Skeletal muscle satellite cell (primary cell): ENCODE results near the gene MAPK13.

Source experiments
- H3K27me3 ChIP-seq: 2 replicates; pipeline ENCODE4 v1.7.0; 2013; ENCODE audit warnings: low read length; ENCODE audit not compliant: control insufficient read depth, insufficient read depth
- H3K36me3 ChIP-seq: 2 replicates; pipeline ENCODE4 v1.7.0; 2013; ENCODE audit warnings: mild to moderate bottlenecking, control low read depth, low read length; ENCODE audit not compliant: insufficient read depth
- H3K4me1 ChIP-seq: 2 replicates; pipeline ENCODE4 v1.7.0; 2013; ENCODE audit warnings: low read length; ENCODE audit not compliant: control insufficient read depth, insufficient read depth
- H3K4me2 ChIP-seq: 2 replicates; pipeline ENCODE4 v1.7.0; 2013; ENCODE audit warnings: mild to moderate bottlenecking, low read length
- H3K4me3 ChIP-seq: 2 replicates; pipeline ENCODE4 v1.7.0; 2013; ENCODE audit warnings: low read length
- H3K9ac ChIP-seq: 2 replicates; pipeline ENCODE4 v1.7.0; 2013; ENCODE audit warnings: mild to moderate bottlenecking, low read depth, low read length, moderate library complexity
- H3K9me3 ChIP-seq: replicated peaks from 2 replicates; pipeline ENCODE4 v1.7.0; 2013; ENCODE audit warnings: mild to moderate bottlenecking, control low read depth, low read length

Gene MAPK13

GRCh38 chr6:36169023-36170007, 39.0 kb downstream of the MAPK13 start:
- peaks cover 7% of the 10 kb centered on the region for H3K27me3 ChIP-seq
- no peak overlapping the region for H3K9ac ChIP-seq
- no peak overlapping the region for H3K4me3 ChIP-seq
- H3K9me3 ChIP-seq = no peaks in the 10 kb centered on the region
- no peak overlapping the region for H3K4me2 ChIP-seq
- no peaks in the 10 kb centered on the region for H3K4me1 ChIP-seq
- no peaks in the 10 kb centered on the region for H3K36me3 ChIP-seq

- H3K9me3 ChIP-seq = no peaks in the 10 kb centered on the region
These were observed 40.4 kb downstream of the MAPK13 start for GRCh38 chr6:36170704-36171103.

GRCh38 chr6:36171573-36171972, 41.3 kb downstream of the MAPK13 start:
- Histone ChIP-seq H3K36me3 (no peaks in the 10 kb centered on the region), H3K4me3 (no peak overlapping the region), H3K9me3 (no peaks in the 10 kb centered on the region), H3K4me2 (no peak overlapping the region), H3K4me1 (no peaks in the 10 kb centered on the region), H3K9ac (no peak overlapping the region), H3K27me3 (no peaks in the 10 kb centered on the region)

More at GRCh38 chr6:36170704-36171103, 40.4 kb downstream of the MAPK13 start:
- Histone ChIP-seq H3K4me1 (no peaks in the 10 kb centered on the region), H3K9ac (no peak overlapping the region), H3K36me3 (no peaks in the 10 kb centered on the region), H3K4me2 (no peak overlapping the region), H3K27me3 (no peaks in the 10 kb centered on the region), H3K4me3 (no peak overlapping the region)

GRCh38 chr6:36177166-36177565, 46.9 kb downstream of the MAPK13 start:
- H3K9me3 ChIP-seq = no peaks in the 10 kb centered on the region

GRCh38 chr6:36178544-36178943, 48.2 kb downstream of the MAPK13 start:
- no peak overlapping the region for H3K4me3 ChIP-seq
- H3K4me2 ChIP-seq = no peak overlapping the region
- H3K27me3 ChIP-seq = peaks cover 13% of the 10 kb centered on the region
- H3K9ac ChIP-seq = no peak overlapping the region
- H3K36me3 ChIP-seq = no peaks in the 10 kb centered on the region
- no peaks in the 10 kb centered on the region for H3K4me1 ChIP-seq
- no peaks in the 10 kb centered on the region for H3K9me3 ChIP-seq

More at GRCh38 chr6:36177166-36177565, 46.9 kb downstream of the MAPK13 start:
- Histone ChIP-seq H3K9ac (no peak overlapping the region), H3K4me3 (no peak overlapping the region), H3K4me1 (no peaks in the 10 kb centered on the region), H3K36me3 (no peaks in the 10 kb centered on the region), H3K4me2 (no peak overlapping the region), H3K27me3 (peaks cover 9% of the 10 kb centered on the region)

- H3K9me3 ChIP-seq = no peaks in the 10 kb centered on the region
- no peak overlapping the region for H3K4me2 ChIP-seq
- no peaks in the 10 kb centered on the region for H3K36me3 ChIP-seq
- H3K4me1 ChIP-seq = no peaks in the 10 kb centered on the region
- peaks cover 13% of the 10 kb centered on the region for H3K27me3 ChIP-seq
- no peak overlapping the region for H3K9ac ChIP-seq
- H3K4me3 ChIP-seq = no peak overlapping the region
These were observed 49.8 kb downstream of the MAPK13 start for GRCh38 chr6:36180126-36180525.

GRCh38 chr6:36184311-36184710, 54.0 kb downstream of the MAPK13 start:
- Histone ChIP-seq H3K4me3 (no peak overlapping the region), H3K4me1 (no peaks in the 10 kb centered on the region), H3K4me2 (no peak overlapping the region), H3K36me3 (no peaks in the 10 kb centered on the region), H3K9me3 (no peaks in the 10 kb centered on the region), H3K27me3 (peaks cover 13% of the 10 kb centered on the region), H3K9ac (no peak overlapping the region)

- H3K27me3 ChIP-seq = peaks cover 5% of the 10 kb centered on the region
- H3K4me3 ChIP-seq = no peak overlapping the region
- no peaks in the 10 kb centered on the region for H3K9me3 ChIP-seq
- H3K9ac ChIP-seq = no peak overlapping the region
- no peak overlapping the region for H3K4me2 ChIP-seq
- no peaks in the 10 kb centered on the region for H3K4me1 ChIP-seq
- no peaks in the 10 kb centered on the region for H3K36me3 ChIP-seq
These were observed 55.9 kb downstream of the MAPK13 start for GRCh38 chr6:36186199-36186598.

GRCh38 chr6:36187446-36187845, 57.1 kb downstream of the MAPK13 start:
- Histone ChIP-seq H3K36me3 (no peaks in the 10 kb centered on the region), H3K4me3 (no peak overlapping the region), H3K27me3 (peaks cover 5% of the 10 kb centered on the region), H3K4me2 (no peak overlapping the region), H3K9ac (no peak overlapping the region), H3K4me1 (no peaks in the 10 kb centered on the region), H3K9me3 (no peaks in the 10 kb centered on the region)
